Measurements from ENCODE around the gene INPP1. TPM values are rescaled to one million over a fixed set of nuclear protein-coding genes. Genes with fewer than 3 reads are reported as not detected.

Gene INPP1
- 10.5 TPM for polyA plus RNA-seq (2012; ENCODE audit: insufficient read length, low read depth)

GRCh38 chr2:190343536-190344275 lies at the start of gene INPP1:
INPP1 (plus strand) TSS chr2:190343589; CDS start chr2:190360103, 16,514 bp downstream.
- peak; percentile 40 for TF ChIP-seq FOXP2 (optimal IDR thresholded peaks at IDR 0.05; ENCODE audit: borderline replicate concordance, extremely low read depth, extremely low read length, insufficient read depth)
- TF ChIP-seq POLR2AphosphoS5 (IDR thresholded peaks at IDR 0.05; ENCODE audit: low read depth, low read length): no peak

DNA sequence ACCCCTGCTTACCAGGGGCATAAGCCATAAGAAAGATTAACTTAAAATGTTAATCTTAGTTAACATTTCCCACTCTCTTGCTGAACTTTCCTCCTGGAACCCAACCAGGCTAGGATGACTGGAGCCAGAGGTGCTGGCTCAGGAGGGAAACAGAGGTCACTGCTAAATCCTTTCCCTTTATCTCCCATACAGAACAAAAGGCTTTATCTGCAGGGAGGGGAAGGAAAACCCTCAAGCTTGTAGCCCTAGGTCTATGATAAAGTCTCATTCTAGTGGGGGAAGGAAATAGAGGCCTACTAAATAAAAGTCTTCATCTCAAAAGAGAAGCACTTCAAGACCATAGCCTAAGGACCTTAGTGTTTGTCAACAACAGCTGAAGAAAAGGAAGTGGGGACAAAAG lies 42.4 kb upstream of the INPP1 start:
- TF ChIP-seq SIN3A (IDR thresholded peaks at IDR 0.05; ENCODE audit: borderline replicate concordance, insufficient read depth, low read length): no peak
- TF ChIP-seq POLR2AphosphoS5 (IDR thresholded peaks at IDR 0.05; ENCODE audit: low read depth, low read length): no peak
- TF ChIP-seq FOXP2 (optimal IDR thresholded peaks at IDR 0.05; ENCODE audit: borderline replicate concordance, extremely low read depth, extremely low read length, insufficient read depth): no peak
- TF ChIP-seq TAF1 (IDR thresholded peaks at IDR 0.05; ENCODE audit: borderline replicate concordance, insufficient read depth, low read length): no peak
- TF ChIP-seq REST (IDR thresholded peaks at IDR 0.05; ENCODE audit: insufficient read depth in 1 of 2, low read depth in 2 of 2, low read length in 2 of 2): no peak

- TF ChIP-seq SIN3A (IDR thresholded peaks at IDR 0.05; ENCODE audit: borderline replicate concordance, insufficient read depth, low read length) (no peak), REST (IDR thresholded peaks at IDR 0.05; ENCODE audit: insufficient read depth in 1 of 2, low read depth in 2 of 2, low read length in 2 of 2) (no peak), POLR2AphosphoS5 (IDR thresholded peaks at IDR 0.05; ENCODE audit: low read depth, low read length) (no peak), TAF1 (IDR thresholded peaks at IDR 0.05; ENCODE audit: borderline replicate concordance, insufficient read depth, low read length) (no peak)
Observed at GRCh38 chr2:190302052-190302451, 41.3 kb upstream of the INPP1 start.

GRCh38 chr2:190303647-190304046 lies 39.7 kb upstream of the INPP1 start:
- no peak for TF ChIP-seq TAF1 (IDR thresholded peaks at IDR 0.05; ENCODE audit: borderline replicate concordance, insufficient read depth, low read length)
- TF ChIP-seq FOXP2 (optimal IDR thresholded peaks at IDR 0.05; ENCODE audit: borderline replicate concordance, extremely low read depth, extremely low read length, insufficient read depth): no peak
- no peak for TF ChIP-seq REST (IDR thresholded peaks at IDR 0.05; ENCODE audit: insufficient read depth in 1 of 2, low read depth in 2 of 2, low read length in 2 of 2)
- TF ChIP-seq SIN3A (IDR thresholded peaks at IDR 0.05; ENCODE audit: borderline replicate concordance, insufficient read depth, low read length): no peak
- no peak for TF ChIP-seq POLR2AphosphoS5 (IDR thresholded peaks at IDR 0.05; ENCODE audit: low read depth, low read length)

DNA sequence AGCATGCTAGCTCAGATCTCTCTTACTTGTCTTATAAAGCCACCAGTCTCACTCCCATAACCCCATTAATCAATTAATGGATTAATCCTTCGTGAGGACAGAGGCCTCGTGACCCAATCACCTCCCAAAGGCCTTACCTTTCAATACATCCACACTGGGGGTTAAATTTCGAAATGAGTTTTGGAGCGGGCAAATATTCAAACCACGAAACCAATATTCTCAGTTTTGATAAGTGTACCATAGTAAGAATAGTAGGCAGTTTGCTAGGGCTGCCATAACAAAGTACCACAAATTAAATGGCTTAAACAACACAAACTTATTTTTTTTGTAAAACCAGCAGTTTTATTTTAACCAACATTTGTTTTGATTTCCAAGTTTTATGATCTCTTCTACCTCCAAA lies 39.0 kb upstream of the INPP1 start:
- no peak for TF ChIP-seq SIN3A (IDR thresholded peaks at IDR 0.05; ENCODE audit: borderline replicate concordance, insufficient read depth, low read length)
- no peak for TF ChIP-seq FOXP2 (optimal IDR thresholded peaks at IDR 0.05; ENCODE audit: borderline replicate concordance, extremely low read depth, extremely low read length, insufficient read depth)
- no peak for TF ChIP-seq TAF1 (IDR thresholded peaks at IDR 0.05; ENCODE audit: borderline replicate concordance, insufficient read depth, low read length)
- no peak for TF ChIP-seq POLR2AphosphoS5 (IDR thresholded peaks at IDR 0.05; ENCODE audit: low read depth, low read length)
- TF ChIP-seq REST (IDR thresholded peaks at IDR 0.05; ENCODE audit: insufficient read depth in 1 of 2, low read depth in 2 of 2, low read length in 2 of 2): no peak
